Measurements from ENCODE around the gene MAN1A1. TPM values are rescaled to one million over a fixed set of nuclear protein-coding genes. Genes with fewer than 3 reads are reported as not detected.

MAN1A1 gene
- total and polyA plus RNA-seq, 4 donors, result 68.2 to 209 (median 148) TPM

DNA sequence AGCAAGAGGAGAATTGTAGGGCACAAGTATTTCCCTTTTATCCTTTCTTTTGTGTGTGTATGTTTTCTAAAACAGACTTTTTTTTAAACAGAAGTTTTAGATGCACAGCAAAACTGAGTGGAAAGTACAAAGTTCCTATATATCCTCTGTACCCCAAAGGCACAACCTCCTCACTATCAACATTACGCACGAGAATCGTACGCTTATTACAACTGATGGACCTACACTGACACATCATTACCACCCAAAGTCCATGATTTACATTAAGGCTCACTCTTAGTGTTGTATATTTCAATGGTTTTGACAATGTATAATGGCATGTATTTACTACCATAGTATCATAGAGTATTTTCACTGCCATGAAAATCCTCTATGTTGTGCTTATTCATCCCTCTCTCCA lies 32.6 kb downstream of the MAN1A1 start:
- H3K4me1 ChIP-seq (ENCODE audit: control insufficient read depth in 4 of 4, insufficient read depth in 4 of 4, low read length in 3 of 4), result peaks cover 5 to 22% (median 14%) of the 10 kb centered on the region in 4 donors
- H3K27ac ChIP-seq (ENCODE audit: low read depth in 1 of 2, low read length in 2 of 2), result no peak overlapping the region
- H3K9me3 ChIP-seq (ENCODE audit: control insufficient read depth in 4 of 4, low read length in 3 of 4), result no peaks in the 10 kb centered on the region
- peaks cover 0 to 14% (median 3%) of the 10 kb centered on the region in 4 donors for H3K36me3 ChIP-seq (ENCODE audit: control insufficient read depth in 4 of 4, insufficient read depth in 3 of 4, low read depth in 1 of 4, low read length in 3 of 4)
- DNase-seq (ENCODE audit: low spot score), result no peak
- no peak for TF ChIP-seq HNF4A (conservative IDR thresholded peaks at IDR 0.05)
- no peak for TF ChIP-seq NR2F2 (IDR thresholded peaks at IDR 0.05)
- TF ChIP-seq, protein P1, sequence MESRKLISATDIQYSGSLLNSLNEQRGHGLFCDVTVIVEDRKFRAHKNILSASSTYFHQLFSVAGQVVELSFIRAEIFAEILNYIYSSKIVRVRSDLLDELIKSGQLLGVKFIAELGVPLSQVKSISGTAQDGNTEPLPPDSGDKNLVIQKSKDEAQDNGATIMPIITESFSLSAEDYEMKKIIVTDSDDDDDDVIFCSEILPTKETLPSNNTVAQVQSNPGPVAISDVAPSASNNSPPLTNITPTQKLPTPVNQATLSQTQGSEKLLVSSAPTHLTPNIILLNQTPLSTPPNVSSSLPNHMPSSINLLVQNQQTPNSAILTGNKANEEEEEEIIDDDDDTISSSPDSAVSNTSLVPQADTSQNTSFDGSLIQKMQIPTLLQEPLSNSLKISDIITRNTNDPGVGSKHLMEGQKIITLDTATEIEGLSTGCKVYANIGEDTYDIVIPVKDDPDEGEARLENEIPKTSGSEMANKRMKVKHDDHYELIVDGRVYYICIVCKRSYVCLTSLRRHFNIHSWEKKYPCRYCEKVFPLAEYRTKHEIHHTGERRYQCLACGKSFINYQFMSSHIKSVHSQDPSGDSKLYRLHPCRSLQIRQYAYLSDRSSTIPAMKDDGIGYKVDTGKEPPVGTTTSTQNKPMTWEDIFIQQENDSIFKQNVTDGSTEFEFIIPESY (IDR thresholded peaks at IDR 0.05), result no peak
- TF ChIP-seq RAD21 (IDR thresholded peaks at IDR 0.05), result no peak
- no peak for TF ChIP-seq JUND (IDR thresholded peaks at IDR 0.05)
- TF ChIP-seq RXRA (IDR thresholded peaks at IDR 0.05), result no peak
- TF ChIP-seq, protein P2, sequence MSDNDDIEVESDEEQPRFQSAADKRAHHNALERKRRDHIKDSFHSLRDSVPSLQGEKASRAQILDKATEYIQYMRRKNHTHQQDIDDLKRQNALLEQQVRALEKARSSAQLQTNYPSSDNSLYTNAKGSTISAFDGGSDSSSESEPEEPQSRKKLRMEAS (IDR thresholded peaks at IDR 0.05), result no peak
- no peak for TF ChIP-seq YY1 (IDR thresholded peaks at IDR 0.05)
- TF ChIP-seq, protein P3, sequence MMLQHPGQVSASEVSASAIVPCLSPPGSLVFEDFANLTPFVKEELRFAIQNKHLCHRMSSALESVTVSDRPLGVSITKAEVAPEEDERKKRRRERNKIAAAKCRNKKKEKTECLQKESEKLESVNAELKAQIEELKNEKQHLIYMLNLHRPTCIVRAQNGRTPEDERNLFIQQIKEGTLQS (IDR thresholded peaks at IDR 0.05), result no peak
- no peak for TF ChIP-seq HNF4G (IDR thresholded peaks at IDR 0.05)
- H3K27me3 ChIP-seq (ENCODE audit: control insufficient read depth in 4 of 4, insufficient read depth in 4 of 4, low read length in 3 of 4), result no peaks in the 10 kb centered on the region
- no peak overlapping the region for H3K4me3 ChIP-seq (ENCODE audit: low read depth in 1 of 3, low read length in 3 of 3)
- no peak overlapping the region for H3K9ac ChIP-seq (ENCODE audit: low read depth in 1 of 2, low read length in 2 of 2)
- 97% methylated on average over 4 of the region's 4 CpGs for whole genome bisulfite sequencing

DNA sequence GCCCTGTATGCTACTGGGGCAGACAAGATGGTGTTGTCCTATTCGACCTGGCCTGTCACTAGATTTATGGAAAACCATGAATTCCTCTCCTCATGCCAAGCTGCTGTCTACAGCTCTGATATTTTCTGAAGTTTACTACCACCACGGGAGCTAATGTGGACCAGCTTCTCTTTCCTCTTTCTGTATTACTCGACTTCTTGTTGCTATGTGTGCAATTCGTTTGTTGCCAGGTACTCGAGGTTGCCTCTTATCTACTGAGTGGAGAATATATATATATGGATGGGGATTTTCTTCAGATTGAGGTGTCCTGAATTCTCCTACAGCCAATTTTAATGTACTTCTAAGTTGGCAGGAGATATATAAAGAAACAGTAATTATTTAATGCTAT lies 34.7 kb downstream of the MAN1A1 start:
- Histone ChIP-seq H3K4me1 (ENCODE audit: control insufficient read depth in 4 of 4, insufficient read depth in 4 of 4, low read length in 3 of 4) (peaks cover 7 to 22% (median 13%) of the 10 kb centered on the region in 4 donors), H3K27ac (ENCODE audit: low read depth in 1 of 2, low read length in 2 of 2) (peak overlapping the region in 1 of 2 donors; percentile 55), H3K4me3 (ENCODE audit: low read depth in 1 of 3, low read length in 3 of 3) (no peak overlapping the region), H3K36me3 (ENCODE audit: control insufficient read depth in 4 of 4, insufficient read depth in 3 of 4, low read depth in 1 of 4, low read length in 3 of 4) (peaks cover 2 to 14% (median 3%) of the 10 kb centered on the region in 4 donors), H3K9me3 (ENCODE audit: control insufficient read depth in 4 of 4, low read length in 3 of 4) (no peaks in the 10 kb centered on the region), H3K9ac (ENCODE audit: low read depth in 1 of 2, low read length in 2 of 2) (no peak overlapping the region), H3K27me3 (ENCODE audit: control insufficient read depth in 4 of 4, insufficient read depth in 4 of 4, low read length in 3 of 4) (no peaks in the 10 kb centered on the region)
- DNase-seq (ENCODE audit: low spot score), result no peak
- 72% methylated on average over 5 of the region's 5 CpGs for WGBS
- TF ChIP-seq FOXA1 (IDR thresholded peaks at IDR 0.05) (no peak), HNF4G (IDR thresholded peaks at IDR 0.05) (no peak), RAD21 (IDR thresholded peaks at IDR 0.05) (no peak), YY1 (IDR thresholded peaks at IDR 0.05) (no peak), NR2F2 (IDR thresholded peaks at IDR 0.05) (no peak), HNF4A (conservative IDR thresholded peaks at IDR 0.05) (no peak), FOXA2 (IDR thresholded peaks at IDR 0.05) (no peak), RXRA (IDR thresholded peaks at IDR 0.05) (no peak), GABPA (IDR thresholded peaks at IDR 0.05 in 1 of 2, conservative IDR thresholded peaks at IDR 0.05 in 1 of 2) (no peak), EGR1 (IDR thresholded peaks at IDR 0.05; ENCODE audit: low read depth in 2 of 2) (no peak), TAF1 (conservative IDR thresholded peaks at IDR 0.05) (no peak), JUND (IDR thresholded peaks at IDR 0.05) (no peak), SP1 (IDR thresholded peaks at IDR 0.05) (no peak)
- TF ChIP-seq, protein P1 (IDR thresholded peaks at IDR 0.05), result no peak
- TF ChIP-seq, protein P3 (IDR thresholded peaks at IDR 0.05), result no peak
- TF ChIP-seq, protein P4, sequence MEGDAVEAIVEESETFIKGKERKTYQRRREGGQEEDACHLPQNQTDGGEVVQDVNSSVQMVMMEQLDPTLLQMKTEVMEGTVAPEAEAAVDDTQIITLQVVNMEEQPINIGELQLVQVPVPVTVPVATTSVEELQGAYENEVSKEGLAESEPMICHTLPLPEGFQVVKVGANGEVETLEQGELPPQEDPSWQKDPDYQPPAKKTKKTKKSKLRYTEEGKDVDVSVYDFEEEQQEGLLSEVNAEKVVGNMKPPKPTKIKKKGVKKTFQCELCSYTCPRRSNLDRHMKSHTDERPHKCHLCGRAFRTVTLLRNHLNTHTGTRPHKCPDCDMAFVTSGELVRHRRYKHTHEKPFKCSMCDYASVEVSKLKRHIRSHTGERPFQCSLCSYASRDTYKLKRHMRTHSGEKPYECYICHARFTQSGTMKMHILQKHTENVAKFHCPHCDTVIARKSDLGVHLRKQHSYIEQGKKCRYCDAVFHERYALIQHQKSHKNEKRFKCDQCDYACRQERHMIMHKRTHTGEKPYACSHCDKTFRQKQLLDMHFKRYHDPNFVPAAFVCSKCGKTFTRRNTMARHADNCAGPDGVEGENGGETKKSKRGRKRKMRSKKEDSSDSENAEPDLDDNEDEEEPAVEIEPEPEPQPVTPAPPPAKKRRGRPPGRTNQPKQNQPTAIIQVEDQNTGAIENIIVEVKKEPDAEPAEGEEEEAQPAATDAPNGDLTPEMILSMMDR (IDR thresholded peaks at IDR 0.05; ENCODE audit: low read depth, low read length, missing input control), result no peak
- TF ChIP-seq, protein P5, sequence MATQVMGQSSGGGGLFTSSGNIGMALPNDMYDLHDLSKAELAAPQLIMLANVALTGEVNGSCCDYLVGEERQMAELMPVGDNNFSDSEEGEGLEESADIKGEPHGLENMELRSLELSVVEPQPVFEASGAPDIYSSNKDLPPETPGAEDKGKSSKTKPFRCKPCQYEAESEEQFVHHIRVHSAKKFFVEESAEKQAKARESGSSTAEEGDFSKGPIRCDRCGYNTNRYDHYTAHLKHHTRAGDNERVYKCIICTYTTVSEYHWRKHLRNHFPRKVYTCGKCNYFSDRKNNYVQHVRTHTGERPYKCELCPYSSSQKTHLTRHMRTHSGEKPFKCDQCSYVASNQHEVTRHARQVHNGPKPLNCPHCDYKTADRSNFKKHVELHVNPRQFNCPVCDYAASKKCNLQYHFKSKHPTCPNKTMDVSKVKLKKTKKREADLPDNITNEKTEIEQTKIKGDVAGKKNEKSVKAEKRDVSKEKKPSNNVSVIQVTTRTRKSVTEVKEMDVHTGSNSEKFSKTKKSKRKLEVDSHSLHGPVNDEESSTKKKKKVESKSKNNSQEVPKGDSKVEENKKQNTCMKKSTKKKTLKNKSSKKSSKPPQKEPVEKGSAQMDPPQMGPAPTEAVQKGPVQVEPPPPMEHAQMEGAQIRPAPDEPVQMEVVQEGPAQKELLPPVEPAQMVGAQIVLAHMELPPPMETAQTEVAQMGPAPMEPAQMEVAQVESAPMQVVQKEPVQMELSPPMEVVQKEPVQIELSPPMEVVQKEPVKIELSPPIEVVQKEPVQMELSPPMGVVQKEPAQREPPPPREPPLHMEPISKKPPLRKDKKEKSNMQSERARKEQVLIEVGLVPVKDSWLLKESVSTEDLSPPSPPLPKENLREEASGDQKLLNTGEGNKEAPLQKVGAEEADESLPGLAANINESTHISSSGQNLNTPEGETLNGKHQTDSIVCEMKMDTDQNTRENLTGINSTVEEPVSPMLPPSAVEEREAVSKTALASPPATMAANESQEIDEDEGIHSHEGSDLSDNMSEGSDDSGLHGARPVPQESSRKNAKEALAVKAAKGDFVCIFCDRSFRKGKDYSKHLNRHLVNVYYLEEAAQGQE (IDR thresholded peaks at IDR 0.05), result no peak
- TF ChIP-seq, protein P2 (IDR thresholded peaks at IDR 0.05), result no peak

Data from liver (tissue), 9 donors.